K562 (cell line): Measurements from ENCODE around the gene ANAPC10. TPM values are rescaled to one million over a fixed set of nuclear protein-coding genes. Genes with fewer than 3 reads are reported as not detected.

Experiments used
- ATAC-seq: fragments of 200-7000 bp; cut with Tn5 transposase; 3 replicates; pipeline ENCODE4 v1.9.1; 2020; ENCODE audit warnings: moderate library complexity
- BruUV-seq: library from RNA; stranded (reverse); fragments of 400-500 nt; replicated peaks from 2 replicates; lab custom pipeline; 2021; lab: Mats Ljungman, UMichigan
- CTCF ChIA-PET: fragments of 300-600 bp; formaldehyde crosslinking; extraction: SDS; loops from one replicate; lab custom pipeline; 2021; ENCODE audit warnings: low intra/inter-chr PET ratio; lab: Yijun Ruan, JAX
- POLR2A ChIA-PET: fragments of 300-600, 350-650 bp; sonication (Branson Sonifier 250); formaldehyde crosslinking; extraction: SDS; loops from one replicate; lab custom pipeline; 2021; ENCODE audit warnings: antibody characterized with exemption, inconsistent platforms; lab: Yijun Ruan, JAX
- DNase-seq, 4 experiments: peaks; one replicate each; pipeline versions ENCODE4 v3.0.0 to v3.0.0-alpha.2; 2011 to 2018; ENCODE audit warnings: low spot score in 3 of 4, mixed read lengths in 3 of 4; ENCODE audit errors: extremely low read depth in 1 of 4
- FAIRE-seq: peaks from 2 replicates; lab custom pipeline; 2011; peaks lifted over from hg19 to GRCh38; lab: Jason Lieb, UNC
- H2AFZ ChIP-seq: 2 replicates; pipeline ENCODE4 v1.6.0; 2011; ENCODE audit warnings: low read depth, low read length, control low read depth, inconsistent platforms
- H3K27ac ChIP-seq: fragments of 200-600 bp; 3 replicates; pipeline ENCODE4 v1.8.0; 2011; ENCODE audit warnings: low read depth, mild to moderate bottlenecking, control low read depth, inconsistent platforms, low read length, moderate library complexity, mixed read lengths; ENCODE audit errors: extremely low read depth
- H3K27me3 ChIP-seq, 2 experiments: fragments of 300-600 bp in 1 of 2; 2 replicates in 1 of 2; 3 replicates in 1 of 2; pipeline versions ENCODE4 v1.6.0 to v1.8.0; 2011; ENCODE audit warnings: inconsistent platforms in 2 of 2, low read length in 2 of 2, mild to moderate bottlenecking in 1 of 2, mixed read lengths in 1 of 2, moderate library complexity in 1 of 2; ENCODE audit not compliant: control insufficient read depth in 2 of 2, insufficient read depth in 2 of 2
- H3K36me3 ChIP-seq: fragments of 300-600 bp; 3 replicates; pipeline ENCODE4 v1.8.0; 2011; ENCODE audit warnings: mild to moderate bottlenecking, low read length, inconsistent platforms; ENCODE audit not compliant: control insufficient read depth, insufficient read depth
- H3K4me1 ChIP-seq, 2 experiments: fragments of 200-600 bp in 1 of 2; replicated peaks in 1 of 2; 2 replicates in 1 of 2; 3 replicates in 1 of 2; pipeline versions ENCODE4 v1.5.1 to v1.8.0; 2011; ENCODE audit warnings: inconsistent platforms in 2 of 2, low read length in 2 of 2, mild to moderate bottlenecking in 1 of 2, mixed read lengths in 1 of 2, moderate library complexity in 1 of 2; ENCODE audit not compliant: control insufficient read depth in 2 of 2, insufficient read depth in 2 of 2
- H3K4me2 ChIP-seq: 2 replicates; pipeline ENCODE4 v1.6.1; 2011; ENCODE audit warnings: low read length, control low read depth, inconsistent platforms, mixed read lengths; ENCODE audit not compliant: insufficient read depth
- H3K4me3 ChIP-seq: fragments of 200-600 bp; sonication (generic), shearing (Covaris generic); 2 replicates; pipeline ENCODE4 v1.5.1; 2016; ENCODE audit warnings: control low read depth, inconsistent platforms
- H3K79me2 ChIP-seq: fragments of 200-600 bp; 3 replicates; pipeline ENCODE4 v1.8.0; 2011; ENCODE audit warnings: low read length, inconsistent platforms; ENCODE audit not compliant: control insufficient read depth, insufficient read depth
- H3K9ac ChIP-seq, 2 experiments: 2 replicates each; pipeline versions ENCODE4 v1.6.0 to v1.6.1; 2011; ENCODE audit warnings: low read depth in 2 of 2, low read length in 2 of 2, control low read depth in 1 of 2, inconsistent platforms in 1 of 2, mild to moderate bottlenecking in 1 of 2, mixed read lengths in 1 of 2; ENCODE audit not compliant: insufficient read depth in 1 of 2
- H3K9me1 ChIP-seq: one replicate; pipeline ENCODE4 v1.6.0; 2011; ENCODE audit warnings: inconsistent platforms, mild to moderate bottlenecking, low read length, moderate library complexity; ENCODE audit not compliant: control insufficient read depth, insufficient read depth
- H3K9me3 ChIP-seq: replicated peaks from 2 replicates; pipeline ENCODE4 v1.5.1; 2011; ENCODE audit warnings: low read depth, low read length, inconsistent platforms; ENCODE audit not compliant: control insufficient read depth, insufficient read depth
- H4K20me1 ChIP-seq: replicated peaks from 2 replicates; pipeline ENCODE4 v1.6.1; 2011; ENCODE audit warnings: low read length, inconsistent platforms, mixed read lengths; ENCODE audit not compliant: control insufficient read depth, insufficient read depth
- ARID4B ChIP-seq: sonication (generic); formaldehyde crosslinking; IDR thresholded peaks from 2 replicates; pipeline ENCODE4 v1.8.0; 2022; ENCODE audit warnings: mild to moderate bottlenecking, missing genetic modification reagents
- CC2D1A ChIP-seq: fragments of 450-650 bp; IDR thresholded peaks from 2 replicates; pipeline ENCODE4 v1.6.1; 2017; ENCODE audit warnings: mild to moderate bottlenecking
- RBBP5 ChIP-seq: fragments of 200-600 bp; sonication (generic); IDR thresholded peaks from 2 replicates; pipeline ENCODE4 v1.6.1; 2012; ENCODE audit warnings: borderline replicate concordance, mild to moderate bottlenecking, low read length, control low read depth, inconsistent platforms; ENCODE audit not compliant: insufficient read depth, poor library complexity, severe bottlenecking
- RBM15 ChIP-seq: fragments of 200-400 bp; formaldehyde crosslinking; IDR thresholded peaks from 2 replicates; pipeline ENCODE4 v1.6.1; 2018; ENCODE audit warnings: mild to moderate bottlenecking, low read length, moderate library complexity; ENCODE audit not compliant: insufficient read depth
- SOX6 ChIP-seq: fragments of 450-650 bp; IDR thresholded peaks from 2 replicates; pipeline ENCODE4 v1.6.1; 2014; ENCODE audit warnings: mild to moderate bottlenecking
- TRIM28 ChIP-seq: fragments of 450-650 bp; IDR thresholded peaks from 2 replicates; pipeline ENCODE4 v1.6.1; 2017
- ZNF277 ChIP-seq: fragments of 250-450 bp; sonication (Bioruptor Pico); IDR thresholded peaks from 2 replicates; pipeline ENCODE4 v1.8.0; 2022; ENCODE audit warnings: inconsistent platforms, mild to moderate bottlenecking, moderate library complexity, borderline replicate concordance
- in situ Hi-C: fragments of 300-500 bp; cut with MboI; formaldehyde crosslinking; loops from 4 replicates; pipeline ENCODE4 v1.15.0; 2018; ENCODE audit warnings: inconsistent platforms, mixed read lengths
- intact Hi-C: fragments of 100-400 bp; cut with micrococcal nuclease; formaldehyde crosslinking; loops from 2 replicates; pipeline ENCODE4 v1.14.2; 2022
- polyA plus RNA-seq, 8 experiments: library from polyadenylated mRNA; depleted of rRNA in 4 of 8; stranded (reverse) in 5 of 8; unstranded in 3 of 8; fragments of >200 nt; fragmentation: Nextera tagmentation in 2 of 8; fragmentation: Illumina TruSeq in 1 of 8; extraction: Ambion mirVana in 2 of 8; extraction: Trizol in 1 of 8; gene quantifications; 2 replicates each; pipeline versions ENCODE4 v1.2.1 to v1.2.3, GENCODE V29; 2011 to 2014; ENCODE audit warnings: inconsistent platforms in 1 of 8, missing spikeins in 1 of 8
- total RNA-seq, 7 experiments: library from RNA; depleted of rRNA in 6 of 7; stranded (reverse); fragments of >200 nt in 6 of 7; fragmentation: Illumina TruSeq in 2 of 7; extraction: Trizol in 2 of 7; gene quantifications; 2 replicates each; pipeline versions ENCODE4 v1.2.1 to v1.2.3, GENCODE V29; 2011 to 2021; ENCODE audit warnings: low replicate concordance in 1 of 7

ANAPC10 gene
- total and polyA plus RNA-seq, 9 of the 15 experiments (the other 6 are each of a cell fraction or from before 2014, with no cell fraction given), result 31.0 to 96.2 (median 60.3) TPM

GRCh38 chr4:145048817-145049216, 49.2 kb downstream of the ANAPC10 start:
- CTCF ChIA-PET, result interaction anchor here (0.5 kb wide), 1 partner anchor 623 kb away, joined by 3 read pairs; no protein-coding TSS in a partner anchor
- ATAC-seq (no peak), DNase-seq (no peak)
- H3K79me2 ChIP-seq, result peaks cover 6% of the 10 kb centered on the region; the same call in 2 of the 3 replicates
- H4K20me1 ChIP-seq, result no peaks in the 10 kb centered on the region
- intact Hi-C loops, result no loop called here
- no peaks in the 10 kb centered on the region for H3K27me3 ChIP-seq
- H3K9me1 ChIP-seq, result no peaks in the 10 kb centered on the region
- no peaks in the 10 kb centered on the region for H3K9me3 ChIP-seq
- no peak overlapping the region for H2AFZ ChIP-seq
- no peak overlapping the region for H3K4me3 ChIP-seq
- no peak for TF ChIP-seq RBBP5
- no peak for TF ChIP-seq CC2D1A
- TF ChIP-seq RBM15, result no peak
- no peak for TF ChIP-seq SOX6
- no peak for TF ChIP-seq ZNF277 (CRISPR knock-in tag)
- no peak for TF ChIP-seq ARID4B (CRISPR knock-in tag)
- TF ChIP-seq TRIM28, result no peak
- TF ChIP-seq, all 486 proteins: peak for 0
- Histone ChIP-seq H3K36me3 (peaks cover 9% of the 10 kb centered on the region; the same call in 1 of the 3 replicates), H3K9ac (no peak overlapping the region), H3K4me1 (peaks cover 0 to 3% of the 10 kb centered on the region in 2 experiments; a peak in 3 of 5 replicates), H3K4me2 (no peak overlapping the region), H3K27ac (no peak overlapping the region)
- BruUV-seq, result no TSS peak
- no peak for FAIRE-seq
- in situ Hi-C loops, result no loop called here
- POLR2A ChIA-PET, result no interaction called here
